Measurements from ENCODE around the gene RAD23B.
"Not testable (repeated sequence)": the region's sequence is repeated elsewhere in the genome, so short reads cannot be mapped to it uniquely, and the experiment has no call there.

Gene RAD23B

DNA sequence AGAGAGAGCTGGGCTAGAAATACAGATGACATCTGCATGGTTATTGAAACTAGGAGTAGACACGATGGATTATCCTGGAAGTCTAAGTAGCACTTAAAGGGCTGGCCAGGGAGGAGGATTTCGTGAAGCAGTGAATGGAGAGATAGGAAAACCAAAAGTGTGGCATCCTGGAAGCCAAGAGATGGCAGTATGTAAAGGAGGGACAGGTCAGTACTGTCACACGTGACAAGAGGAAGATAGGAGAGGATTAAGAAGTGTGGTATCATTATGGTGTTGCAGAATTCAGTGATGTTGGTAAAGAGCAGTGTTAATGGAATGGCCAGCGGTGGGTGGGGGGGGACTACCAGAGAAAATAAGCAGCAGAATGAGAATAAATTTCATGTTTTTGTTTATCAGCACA is 11.7 kb downstream of the RAD23B start:
- no peak for DNase-seq

GRCh38 chr9:107295995-107296394 is 12.9 kb downstream of the RAD23B start:
- DNase-seq, result no peak

- DNase-seq, result not testable (repeated sequence)
Observed at GRCh38 chr9:107296592-107296991, 13.5 kb downstream of the RAD23B start.

GRCh38 chr9:107299437-107299836 is 16.4 kb downstream of the RAD23B start:
- DNase-seq, result no peak

DNA sequence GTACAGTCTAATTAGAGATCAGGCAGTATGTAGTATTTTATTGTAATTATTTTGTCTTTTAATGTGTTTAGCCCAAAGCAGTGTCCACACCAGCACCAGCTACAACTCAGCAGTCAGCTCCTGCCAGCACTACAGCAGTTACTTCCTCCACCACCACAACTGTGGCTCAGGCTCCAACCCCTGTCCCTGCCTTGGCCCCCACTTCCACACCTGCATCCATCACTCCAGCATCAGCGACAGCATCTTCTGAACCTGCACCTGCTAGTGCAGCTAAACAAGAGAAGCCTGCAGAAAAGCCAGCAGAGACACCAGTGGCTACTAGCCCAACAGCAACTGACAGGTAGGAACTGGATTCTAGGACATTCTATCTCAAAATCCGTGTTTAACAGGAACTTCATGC is 23.2 kb downstream of the RAD23B start:
- DNase-seq, result no peak

DNA sequence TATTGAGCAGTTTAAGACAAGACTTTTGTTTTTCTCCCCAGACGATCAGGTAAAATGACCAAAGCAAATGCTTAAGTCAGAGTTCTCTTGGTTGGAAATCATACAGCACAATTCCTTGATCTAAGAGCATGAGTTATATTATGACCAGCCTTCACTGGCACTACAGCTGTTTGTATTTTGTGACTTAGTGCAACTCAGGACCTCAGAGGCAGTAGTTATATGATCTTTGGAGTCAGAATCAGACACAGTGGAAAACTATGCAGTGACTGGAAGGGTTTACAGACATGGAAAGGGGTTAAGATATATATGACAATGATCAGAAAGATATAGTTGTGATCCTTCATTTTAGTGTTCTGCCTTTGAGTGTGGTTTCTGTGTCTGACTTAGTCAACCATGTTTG is 24.3 kb downstream of the RAD23B start:
- no peak for DNase-seq

DNA sequence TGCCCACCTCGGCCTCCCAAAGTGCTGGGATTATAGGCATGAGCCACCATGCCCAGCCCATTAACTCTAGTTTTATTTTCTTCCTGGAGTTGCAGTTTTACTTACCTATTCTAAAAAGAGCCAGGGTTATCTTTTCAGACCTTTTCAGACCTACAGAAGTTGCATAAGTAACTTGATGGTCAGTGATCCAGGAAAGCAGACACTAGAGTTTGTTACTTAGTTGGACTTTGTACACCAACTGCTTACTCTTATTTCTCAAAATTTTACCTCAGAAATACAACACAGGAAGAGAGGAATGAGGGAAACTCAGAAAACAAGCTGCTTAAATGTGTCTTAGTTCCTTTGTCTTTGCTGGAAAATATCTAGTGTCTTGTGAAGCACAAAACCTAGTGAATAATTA is 25.4 kb downstream of the RAD23B start:
- no peak for DNase-seq

GRCh38 chr9:107309271-107309670 is 26.2 kb downstream of the RAD23B start:
- peak in 1 of 2 donors; percentile 41 for DNase-seq

DNA sequence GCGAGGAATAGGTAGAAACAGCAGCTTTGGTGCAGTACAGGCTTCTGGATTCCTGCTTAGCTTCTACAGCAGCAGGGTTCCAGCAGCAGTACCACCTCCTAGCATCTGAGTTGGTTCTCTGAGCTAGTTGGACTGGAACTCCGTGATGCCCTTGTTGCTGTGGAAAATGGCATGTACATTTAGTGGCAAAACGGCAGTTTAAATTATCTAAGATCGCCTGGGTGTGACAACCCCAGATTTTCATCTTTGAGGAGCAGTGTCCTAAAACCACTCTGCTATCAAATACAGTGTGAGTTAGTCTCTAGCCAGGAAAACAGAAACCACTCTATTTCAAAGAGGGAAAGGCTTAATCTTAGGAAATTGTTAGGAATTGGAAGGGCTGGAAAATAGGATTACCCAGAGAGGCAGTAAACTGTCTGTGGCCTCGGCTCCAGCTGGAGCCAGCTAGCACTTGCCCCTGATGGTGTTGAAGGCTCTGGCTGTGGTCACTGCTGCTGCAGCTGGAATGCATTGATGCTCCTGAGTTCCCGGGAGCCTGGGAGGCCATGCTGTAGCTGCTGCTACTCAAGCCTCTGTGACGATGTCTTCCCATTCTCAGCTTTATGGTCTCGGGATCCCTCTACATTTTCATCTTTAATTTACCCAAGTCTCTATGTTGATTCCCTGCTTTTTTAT is 29.4 kb downstream of the RAD23B start:
- no peak for DNase-seq

- no peak for DNase-seq
Observed at GRCh38 chr9:107313555-107314096, 30.5 kb downstream of the RAD23B start.

- DNase-seq, result no peak
Observed at GRCh38 chr9:107314763-107315162, 31.7 kb downstream of the RAD23B start.

- no peak for DNase-seq
Observed at GRCh38 chr9:107316795-107317661, 33.9 kb downstream of the RAD23B start.

DNA sequence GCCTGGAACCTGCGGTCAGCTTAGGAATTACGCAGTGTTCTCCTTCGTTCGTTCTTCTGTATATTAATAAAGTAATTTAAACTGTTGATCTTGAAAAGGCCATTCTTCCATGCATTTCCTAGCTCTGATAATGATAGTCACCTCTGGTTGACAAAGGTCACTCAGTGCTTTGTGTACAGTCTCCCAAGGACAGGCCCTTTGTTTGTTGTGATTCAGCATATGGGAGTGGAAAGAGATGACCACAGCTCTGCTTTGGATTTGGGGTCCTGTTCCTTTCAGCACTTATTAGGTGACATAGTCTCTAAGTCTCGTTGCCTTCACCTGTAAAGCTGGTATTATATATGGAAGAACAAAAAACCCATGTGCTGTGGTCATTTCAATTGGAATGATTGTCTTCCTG is 39.6 kb downstream of the RAD23B start:
- DNase-seq, result no peak

- no peak for DNase-seq
Observed at GRCh38 chr9:107323836-107324585, 40.9 kb downstream of the RAD23B start.

- no peak for DNase-seq
Observed at GRCh38 chr9:107325842-107326241, 42.8 kb downstream of the RAD23B start.

DNA sequence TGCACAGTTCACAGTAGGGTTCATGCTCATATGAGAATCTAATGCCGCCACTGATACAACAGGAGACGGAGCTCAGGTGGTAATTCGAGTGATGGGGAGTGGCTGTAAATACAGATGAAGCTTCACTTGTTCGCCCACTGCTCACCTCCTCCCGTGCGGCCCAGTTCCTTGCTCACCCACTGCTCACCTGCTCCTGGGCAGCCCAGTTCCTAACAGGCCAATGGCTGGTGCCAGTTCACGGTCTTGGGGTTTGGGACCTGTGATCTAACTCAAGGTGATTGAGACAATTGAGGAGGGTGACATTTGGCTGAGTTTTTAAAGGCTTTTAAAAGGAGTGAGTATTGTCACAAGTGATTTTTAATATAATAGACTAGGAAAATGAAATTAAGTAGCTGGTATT is 45.4 kb downstream of the RAD23B start:
- DNase-seq, result no peak

- no peak for DNase-seq
Observed at GRCh38 chr9:107330420-107330819, 47.3 kb downstream of the RAD23B start.

DNA sequence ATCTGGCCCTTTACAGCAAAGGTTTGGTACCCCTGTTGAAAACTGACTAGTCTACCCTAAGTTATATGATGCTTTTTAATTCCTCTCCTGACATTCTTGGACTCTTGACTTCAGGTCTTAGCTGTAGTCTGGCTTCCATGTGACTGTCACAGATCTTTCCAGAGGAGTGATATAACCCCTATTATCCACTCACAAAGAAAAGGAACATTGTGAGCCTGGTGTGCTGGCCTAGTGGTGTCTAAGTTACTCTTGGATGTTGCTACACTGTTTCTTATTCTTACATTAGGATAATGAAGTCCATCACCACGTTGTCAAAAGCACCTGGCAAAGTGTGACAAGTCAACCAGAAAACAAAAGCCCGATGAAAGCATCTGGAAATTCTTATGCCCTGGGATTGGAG is 49.8 kb downstream of the RAD23B start:
- DNase-seq, result no peak

GRCh38 chr9:107333363-107333762 is 50.3 kb downstream of the RAD23B start:
- no peak for DNase-seq

DNA sequence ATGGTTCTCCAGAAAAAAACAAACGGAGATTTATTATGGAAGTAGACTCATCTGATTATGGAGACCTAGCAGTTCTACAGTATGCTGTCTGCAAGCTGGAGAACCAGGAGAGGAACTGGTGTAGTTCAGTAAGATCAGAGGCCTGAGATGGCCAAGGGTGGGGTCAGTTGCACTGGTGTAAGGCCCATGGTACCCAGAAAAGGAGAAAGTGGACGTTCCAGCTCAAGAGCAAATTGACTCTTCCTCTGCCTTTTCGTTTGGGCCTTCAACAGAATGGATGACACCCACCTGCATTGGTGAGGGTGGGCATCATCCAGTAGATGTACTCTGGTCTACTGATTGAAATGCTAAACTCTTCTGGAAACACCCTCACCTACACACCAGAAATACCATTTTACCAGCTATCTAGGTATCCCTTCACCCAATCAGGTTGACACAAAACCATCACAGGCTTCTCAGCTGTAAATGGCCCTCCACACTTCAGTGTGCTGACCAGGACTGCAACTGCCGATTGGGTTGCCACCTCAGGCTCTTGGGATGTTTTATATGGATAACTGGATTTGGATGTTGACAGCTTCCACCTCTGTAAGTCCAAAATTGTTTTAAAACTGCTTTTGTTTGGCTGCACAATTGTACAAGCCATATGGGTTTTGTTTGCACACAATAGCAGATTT is 51.2 kb downstream of the RAD23B start:
- DNase-seq, result no peak

- no peak for DNase-seq
Observed at GRCh38 chr9:107335331-107335730, 52.3 kb downstream of the RAD23B start.

- DNase-seq, result no peak
Observed at GRCh38 chr9:107336718-107337360, 53.8 kb downstream of the RAD23B start.
